ENCODE results near the gene MIA2. TPM values are rescaled to one million over a fixed set of nuclear protein-coding genes. Genes with fewer than 3 reads are reported as not detected.
"Not testable (repeated sequence)": the region's sequence is repeated elsewhere in the genome, so short reads cannot be mapped to it uniquely, and the experiment has no call there.

MIA2 gene
- total RNA-seq, 1 donor from 2014 or later, result 25.3 TPM

- TF ChIP-seq, protein P1, sequence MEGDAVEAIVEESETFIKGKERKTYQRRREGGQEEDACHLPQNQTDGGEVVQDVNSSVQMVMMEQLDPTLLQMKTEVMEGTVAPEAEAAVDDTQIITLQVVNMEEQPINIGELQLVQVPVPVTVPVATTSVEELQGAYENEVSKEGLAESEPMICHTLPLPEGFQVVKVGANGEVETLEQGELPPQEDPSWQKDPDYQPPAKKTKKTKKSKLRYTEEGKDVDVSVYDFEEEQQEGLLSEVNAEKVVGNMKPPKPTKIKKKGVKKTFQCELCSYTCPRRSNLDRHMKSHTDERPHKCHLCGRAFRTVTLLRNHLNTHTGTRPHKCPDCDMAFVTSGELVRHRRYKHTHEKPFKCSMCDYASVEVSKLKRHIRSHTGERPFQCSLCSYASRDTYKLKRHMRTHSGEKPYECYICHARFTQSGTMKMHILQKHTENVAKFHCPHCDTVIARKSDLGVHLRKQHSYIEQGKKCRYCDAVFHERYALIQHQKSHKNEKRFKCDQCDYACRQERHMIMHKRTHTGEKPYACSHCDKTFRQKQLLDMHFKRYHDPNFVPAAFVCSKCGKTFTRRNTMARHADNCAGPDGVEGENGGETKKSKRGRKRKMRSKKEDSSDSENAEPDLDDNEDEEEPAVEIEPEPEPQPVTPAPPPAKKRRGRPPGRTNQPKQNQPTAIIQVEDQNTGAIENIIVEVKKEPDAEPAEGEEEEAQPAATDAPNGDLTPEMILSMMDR (IDR thresholded peaks at IDR 0.05), result no peak
- TF ChIP-seq POLR2AphosphoS5 (IDR thresholded peaks at IDR 0.05; ENCODE audit: insufficient read depth in 1 of 2, low read depth in 1 of 2), result no peak
- no peak for TF ChIP-seq POLR2A (IDR thresholded peaks at IDR 0.05)
- H3K27me3 ChIP-seq, result no peaks in the 10 kb centered on the region
- no peak overlapping the region for H3K27ac ChIP-seq
- no peaks in the 10 kb centered on the region for H3K4me1 ChIP-seq
- H3K4me3 ChIP-seq, result no peak overlapping the region
- DNase-seq (ENCODE audit: extremely low spot score in 2 of 2), result no peak
- H3K9me3 ChIP-seq, result no peaks in the 10 kb centered on the region
- intact Hi-C loops (cut with DNase I), result no loop called here
- H3K36me3 ChIP-seq, result no peaks in the 10 kb centered on the region
Measured at GRCh38 chr14:39246618-39247017, 12.9 kb downstream of the MIA2 start.

- H3K27me3 ChIP-seq, result no peaks in the 10 kb centered on the region
- intact Hi-C loops (cut with DNase I), result no loop called here
- H3K27ac ChIP-seq, result no peak overlapping the region
- no peaks in the 10 kb centered on the region for H3K9me3 ChIP-seq
- TF ChIP-seq POLR2AphosphoS5 (IDR thresholded peaks at IDR 0.05; ENCODE audit: insufficient read depth in 1 of 2, low read depth in 1 of 2) (no peak), POLR2A (IDR thresholded peaks at IDR 0.05) (no peak)
- TF ChIP-seq, protein P1 (IDR thresholded peaks at IDR 0.05), result no peak
- no peaks in the 10 kb centered on the region for H3K4me1 ChIP-seq
- H3K36me3 ChIP-seq, result no peaks in the 10 kb centered on the region
- no peak for DNase-seq (ENCODE audit: extremely low spot score in 2 of 2)
- no peak overlapping the region for H3K4me3 ChIP-seq
Measured at GRCh38 chr14:39247256-39247655, 13.5 kb downstream of the MIA2 start.

DNA sequence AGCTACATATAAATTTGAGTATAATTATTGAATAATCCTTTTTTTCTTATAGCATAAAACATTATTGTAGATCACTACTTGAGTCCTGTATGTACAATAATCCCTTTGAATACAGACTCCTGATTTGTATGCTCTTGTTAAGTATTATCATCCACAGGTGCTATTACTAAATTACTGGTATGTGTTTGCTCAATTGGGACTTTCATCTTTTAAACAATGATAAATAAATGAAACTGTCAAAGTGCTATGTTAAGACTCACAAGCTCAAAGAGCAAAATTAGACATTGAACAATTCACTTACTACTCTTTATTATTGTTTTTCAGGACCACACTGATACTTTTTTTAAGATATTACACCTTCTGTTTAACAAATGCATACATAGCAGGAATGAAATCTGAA is 17.8 kb downstream of the MIA2 start:
- H3K4me3 ChIP-seq, result no peak overlapping the region
- intact Hi-C loops (cut with DNase I), result no loop called here
- no peaks in the 10 kb centered on the region for H3K36me3 ChIP-seq
- H3K9me3 ChIP-seq, result no peaks in the 10 kb centered on the region
- no peak overlapping the region for H3K27ac ChIP-seq
- TF ChIP-seq POLR2A (IDR thresholded peaks at IDR 0.05) (no peak), POLR2AphosphoS5 (IDR thresholded peaks at IDR 0.05; ENCODE audit: insufficient read depth in 1 of 2, low read depth in 1 of 2) (no peak)
- TF ChIP-seq, protein P1 (IDR thresholded peaks at IDR 0.05), result no peak
- no peaks in the 10 kb centered on the region for H3K4me1 ChIP-seq
- no peak for DNase-seq (ENCODE audit: extremely low spot score in 2 of 2)
- H3K27me3 ChIP-seq, result no peaks in the 10 kb centered on the region

GRCh38 chr14:39257388-39257787 is 23.7 kb downstream of the MIA2 start:
- H3K27me3 ChIP-seq; intact Hi-C loops (cut with DNase I); H3K9me3 ChIP-seq; H3K4me3 ChIP-seq; H3K27ac ChIP-seq; DNase-seq (ENCODE audit: extremely low spot score in 2 of 2); H3K4me1 ChIP-seq; H3K36me3 ChIP-seq: not testable (repeated sequence)

DNA sequence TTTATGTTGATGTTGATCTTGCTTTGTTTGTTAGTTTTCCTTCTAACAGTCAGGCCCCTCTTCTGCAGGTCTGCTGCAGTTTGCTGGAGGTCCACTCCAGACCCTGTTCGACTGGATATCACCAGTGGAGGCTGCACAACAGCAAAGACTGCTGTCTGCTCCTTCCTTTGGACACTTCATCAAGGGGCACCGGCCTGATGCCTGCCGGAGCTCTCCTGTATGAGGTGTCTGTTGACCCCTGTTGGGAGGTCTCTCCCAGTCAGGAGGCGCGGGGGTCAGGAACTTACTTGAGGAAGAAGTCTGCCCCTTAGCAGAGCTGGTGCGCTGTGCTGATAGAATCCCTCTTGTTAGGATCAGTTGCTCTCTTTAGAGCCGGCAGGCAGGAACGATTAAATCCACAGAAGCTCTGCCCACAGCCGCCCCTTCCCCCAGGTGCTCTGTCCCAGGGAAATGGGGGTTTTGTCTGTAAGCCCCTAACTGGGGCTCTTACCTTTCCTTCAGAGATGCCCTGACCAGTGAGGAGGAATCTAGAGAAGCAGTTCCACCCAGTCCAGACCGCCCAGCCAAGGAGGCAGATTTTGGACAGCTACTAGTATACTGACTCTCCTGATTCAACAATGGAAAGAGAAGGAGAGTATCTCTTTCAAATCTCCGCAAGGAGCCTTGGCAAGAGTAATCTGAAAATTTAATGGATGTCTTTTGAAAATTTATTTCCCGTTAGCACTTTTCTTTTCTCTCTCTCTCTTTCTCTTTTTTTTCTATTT is 25.2 kb downstream of the MIA2 start:
- H3K4me1 ChIP-seq, result no peaks in the 10 kb centered on the region
- intact Hi-C loops (cut with DNase I), result no loop called here
- H3K27me3 ChIP-seq, result no peaks in the 10 kb centered on the region
- no peak overlapping the region for H3K27ac ChIP-seq
- DNase-seq (ENCODE audit: extremely low spot score in 2 of 2), result no peak
- no peaks in the 10 kb centered on the region for H3K36me3 ChIP-seq
- TF ChIP-seq, protein P1 (IDR thresholded peaks at IDR 0.05), result no peak
- no peak for TF ChIP-seq POLR2A (IDR thresholded peaks at IDR 0.05)
- no peaks in the 10 kb centered on the region for H3K9me3 ChIP-seq
- no peak overlapping the region for H3K4me3 ChIP-seq

DNA sequence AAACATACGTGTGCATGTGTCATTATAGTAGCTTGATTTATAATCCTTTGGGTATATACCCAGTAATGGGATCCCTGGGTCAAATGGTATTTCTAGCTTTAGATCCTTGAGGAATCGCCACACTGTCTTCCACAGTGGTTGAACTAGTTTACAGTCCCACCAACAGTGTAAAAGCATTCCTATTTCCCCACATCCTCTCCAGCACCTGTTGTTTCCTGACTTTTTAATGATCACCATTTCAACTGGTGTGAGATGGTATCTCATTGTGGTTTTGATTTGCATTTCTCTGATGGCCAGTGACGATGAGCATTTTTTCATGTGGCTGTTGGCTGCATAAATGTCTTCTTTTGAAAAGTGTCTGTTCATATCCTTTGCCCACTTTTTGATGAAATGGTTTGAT is 26.4 kb downstream of the MIA2 start:
- H3K36me3 ChIP-seq; H3K4me3 ChIP-seq; H3K27me3 ChIP-seq; H3K9me3 ChIP-seq; DNase-seq (ENCODE audit: extremely low spot score in 2 of 2); intact Hi-C loops (cut with DNase I); H3K4me1 ChIP-seq; H3K27ac ChIP-seq: not testable (repeated sequence)

GRCh38 chr14:39262214-39262613 is 28.5 kb downstream of the MIA2 start:
- intact Hi-C loops (cut with DNase I); H3K27ac ChIP-seq; H3K27me3 ChIP-seq; H3K36me3 ChIP-seq; H3K9me3 ChIP-seq; DNase-seq (ENCODE audit: extremely low spot score in 2 of 2); H3K4me3 ChIP-seq; H3K4me1 ChIP-seq: not testable (repeated sequence)

All from vagina (tissue), 2 donors.